ENCODE results near the gene PKD2. TPM values are rescaled to one million over a fixed set of nuclear protein-coding genes. Genes with fewer than 3 reads are reported as not detected.

Gene PKD2
- total RNA-seq, 1 experiment from 2014 or later: 21.4 TPM

GRCh38 chr4:88091378-88091777 lies 83.9 kb downstream of the PKD2 start:
- POLR2A ChIA-PET: no interaction called here
- DNase-seq (ENCODE audit: low spot score): no peak
- peaks cover 4% of the 10 kb centered on the region for H3K4me1 Mint-ChIP-seq
- H3K9me3 Mint-ChIP-seq: no peaks in the 10 kb centered on the region; the same call in 1 of the 2 replicates
- CTCF ChIA-PET: interaction anchor here (0.6 kb wide), 1 partner anchor 763 kb away, joined by 3 read pairs; no protein-coding TSS in a partner anchor
- TF ChIP-seq ATF6 (CRISPR knock-in tag; IDR thresholded peaks at IDR 0.05) (no peak), ATF3 (CRISPR knock-in tag; conservative IDR thresholded peaks at IDR 0.05) (no peak), NR3C1 (CRISPR knock-in tag; conservative IDR thresholded peaks at IDR 0.05; ENCODE audit: low read depth) (no peak), E2F5 (CRISPR knock-in tag; IDR thresholded peaks at IDR 0.05) (no peak), GRHL2 (CRISPR knock-in tag; IDR thresholded peaks at IDR 0.05; ENCODE audit: insufficient replicate concordance, severe bottlenecking) (no peak), ZBTB21 (CRISPR knock-in tag; IDR thresholded peaks at IDR 0.05; ENCODE audit: borderline replicate concordance) (no peak)
- no peak for ATAC-seq
- H3K27ac Mint-ChIP-seq: no peak overlapping the region
- H3K27me3 Mint-ChIP-seq (ENCODE audit: low read depth): no peaks in the 10 kb centered on the region
- H3K36me3 Mint-ChIP-seq: no peaks in the 10 kb centered on the region
- H3K4me3 Mint-ChIP-seq: no peak overlapping the region

- Mint-ChIP-seq H3K27me3 (ENCODE audit: low read depth) (no peaks in the 10 kb centered on the region), H3K4me3 (no peak overlapping the region), H3K9me3 (no peaks in the 10 kb centered on the region; the same call in 1 of the 2 replicates), H3K4me1 (peaks cover 4% of the 10 kb centered on the region; the same call in 1 of the 2 replicates), H3K27ac (no peak overlapping the region), H3K36me3 (no peaks in the 10 kb centered on the region)
- ChIA-PET CTCF (no interaction called here), POLR2A (no interaction called here)
- no peak for ATAC-seq
- TF ChIP-seq CREM (CRISPR knock-in tag; IDR thresholded peaks at IDR 0.05) (no peak), ATF2 (CRISPR knock-in tag; IDR thresholded peaks at IDR 0.05; ENCODE audit: borderline replicate concordance, low read depth) (no peak), CDX4 (CRISPR knock-in tag; IDR thresholded peaks at IDR 0.05; ENCODE audit: borderline replicate concordance) (no peak), AR (CRISPR knock-in tag; IDR thresholded peaks at IDR 0.05) (no peak), ETV6 (CRISPR knock-in tag; IDR thresholded peaks at IDR 0.05) (no peak), ATF1 (CRISPR knock-in tag; IDR thresholded peaks at IDR 0.05) (no peak), ERG (CRISPR knock-in tag; IDR thresholded peaks at IDR 0.05) (no peak), NR2C2 (CRISPR knock-in tag; IDR thresholded peaks at IDR 0.05) (no peak), E2F4 (CRISPR knock-in tag; IDR thresholded peaks at IDR 0.05; ENCODE audit: borderline replicate concordance, low read depth) (no peak), MYBL2 (CRISPR knock-in tag; IDR thresholded peaks at IDR 0.05) (no peak), ATF6 (CRISPR knock-in tag; IDR thresholded peaks at IDR 0.05) (no peak), TEAD1 (CRISPR knock-in tag; IDR thresholded peaks at IDR 0.05) (no peak), KAT7 (CRISPR knock-in tag; IDR thresholded peaks at IDR 0.05; ENCODE audit: borderline replicate concordance) (no peak), MLX (CRISPR knock-in tag; IDR thresholded peaks at IDR 0.05) (no peak), OVOL2 (CRISPR knock-in tag; IDR thresholded peaks at IDR 0.05; ENCODE audit: borderline replicate concordance) (no peak)
- no peak for DNase-seq (ENCODE audit: low spot score)
Measured at GRCh38 chr4:88093874-88094273, 86.4 kb downstream of the PKD2 start.
